ENCODE results near the gene ZNF664.

Gene ZNF664

DNA sequence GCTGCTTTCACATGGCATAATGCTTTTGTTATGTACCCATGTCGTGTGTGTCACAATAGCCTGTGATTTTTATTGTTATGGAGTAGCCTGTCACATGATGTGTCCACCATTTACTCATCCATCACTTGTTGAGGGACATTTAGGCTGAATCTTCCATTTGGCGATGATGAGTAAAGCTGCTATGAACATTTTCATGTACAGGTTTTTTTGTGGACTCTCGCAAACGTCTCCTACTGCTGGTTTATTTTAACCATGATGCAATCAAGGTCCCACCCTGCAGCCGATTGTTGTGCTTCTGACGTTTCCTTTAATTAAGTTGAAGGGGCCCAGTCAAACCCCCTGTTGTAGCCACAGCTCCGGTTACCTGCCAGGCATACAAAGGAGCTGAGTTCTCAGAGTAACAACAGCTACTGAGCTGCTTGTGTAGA lies 63.2 kb downstream of the ZNF664 start:
- DNase-seq, result no peak

DNA sequence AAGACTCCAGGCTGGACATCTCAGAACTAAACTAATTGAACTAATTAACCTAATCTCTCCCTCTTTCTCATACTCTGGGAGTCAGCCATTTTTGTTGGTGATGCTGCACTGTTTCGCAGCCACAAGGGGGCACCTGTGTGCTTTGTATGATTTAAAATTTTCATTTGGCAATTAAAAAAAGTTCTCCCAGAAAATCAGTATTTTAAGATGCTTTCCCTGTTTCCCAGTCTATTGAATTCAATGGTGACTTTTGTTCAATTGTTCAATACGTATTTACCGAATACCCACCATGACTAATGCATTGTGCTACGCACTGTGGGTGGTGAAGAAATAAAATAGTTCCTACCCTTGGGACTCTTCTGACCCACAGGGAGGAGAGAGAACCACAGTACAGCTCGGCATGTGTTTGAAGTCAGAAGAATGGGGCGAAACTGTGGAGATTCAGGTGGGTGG lies 63.7 kb downstream of the ZNF664 start:
- peak; percentile 51 for DNase-seq

DNA sequence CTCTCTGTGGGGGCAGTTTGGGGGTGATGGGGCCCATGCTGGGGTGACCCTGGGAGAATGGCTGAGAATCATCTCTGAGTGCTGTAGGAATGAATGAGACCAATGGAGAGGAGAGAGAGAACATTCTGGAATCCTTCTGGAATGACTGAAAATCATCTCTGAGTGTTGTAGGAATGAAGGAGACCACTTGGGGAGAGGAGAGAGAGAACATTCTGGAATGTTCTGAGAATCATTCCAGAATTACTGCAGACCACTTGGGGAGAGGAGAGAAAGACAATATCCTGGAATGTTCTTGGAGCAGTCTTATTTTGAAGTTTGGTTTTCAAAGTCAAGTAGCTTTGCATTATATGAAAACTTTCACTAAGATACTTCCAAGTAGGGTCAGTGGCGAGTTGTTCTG lies 64.3 kb downstream of the ZNF664 start:
- DNase-seq, result no peak

DNA sequence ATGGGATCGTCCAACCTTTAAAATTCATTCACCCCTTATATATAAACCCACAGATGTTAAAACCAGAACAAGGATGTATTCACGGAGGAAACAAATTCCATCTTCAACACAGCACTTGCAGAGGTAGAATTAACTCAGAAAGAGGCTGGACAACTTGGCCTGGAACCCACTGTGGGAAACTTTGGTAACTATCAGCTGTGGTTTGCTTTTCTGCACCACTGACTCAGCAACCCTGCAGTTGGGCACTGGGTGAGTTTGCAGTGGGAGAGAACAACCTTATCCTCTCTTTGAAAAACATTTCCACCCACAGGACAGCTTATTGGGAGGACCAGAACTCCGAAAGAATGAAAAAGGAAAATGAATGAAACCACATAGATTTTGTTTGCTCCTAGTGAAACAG lies 66.3 kb downstream of the ZNF664 start:
- no peak for DNase-seq

DNA sequence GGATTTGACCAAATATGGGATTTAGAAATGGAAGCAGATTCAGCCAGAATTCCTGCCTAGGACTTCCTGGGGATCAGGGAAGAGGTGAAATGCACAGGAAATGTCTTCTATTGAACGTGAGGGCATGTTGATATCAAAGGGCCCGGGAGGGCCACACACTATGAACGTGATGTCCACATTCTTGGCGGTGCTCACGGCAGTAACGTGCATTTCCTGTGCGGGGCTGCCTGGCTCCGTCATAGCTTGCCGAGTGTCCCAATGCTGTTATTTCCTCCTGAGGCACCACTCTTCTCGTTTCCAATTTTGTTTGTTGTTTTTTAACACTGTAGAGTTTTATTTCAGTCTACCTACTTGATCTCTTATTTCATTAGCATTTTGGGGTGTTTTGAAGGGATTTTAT lies 67.3 kb downstream of the ZNF664 start:
- DNase-seq, result no peak

DNA sequence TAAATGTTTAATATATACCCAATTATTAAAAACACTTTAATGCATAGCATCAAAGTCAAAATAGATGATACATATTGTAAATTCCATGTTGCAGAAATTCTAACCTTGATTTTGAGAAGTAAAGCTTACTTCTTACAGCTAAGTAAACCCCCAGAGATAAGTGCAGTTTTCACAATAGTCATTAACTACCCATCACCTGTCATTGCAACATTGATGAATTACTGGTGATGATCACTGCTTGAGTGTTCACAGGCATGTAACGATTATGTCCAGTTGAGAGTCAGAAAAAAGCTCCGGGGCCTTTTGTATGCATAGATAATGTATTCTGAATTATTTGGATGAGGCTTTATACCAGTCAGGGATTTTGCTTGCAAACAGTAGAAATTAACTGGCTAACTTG lies 67.7 kb downstream of the ZNF664 start:
- no peak for DNase-seq

DNA sequence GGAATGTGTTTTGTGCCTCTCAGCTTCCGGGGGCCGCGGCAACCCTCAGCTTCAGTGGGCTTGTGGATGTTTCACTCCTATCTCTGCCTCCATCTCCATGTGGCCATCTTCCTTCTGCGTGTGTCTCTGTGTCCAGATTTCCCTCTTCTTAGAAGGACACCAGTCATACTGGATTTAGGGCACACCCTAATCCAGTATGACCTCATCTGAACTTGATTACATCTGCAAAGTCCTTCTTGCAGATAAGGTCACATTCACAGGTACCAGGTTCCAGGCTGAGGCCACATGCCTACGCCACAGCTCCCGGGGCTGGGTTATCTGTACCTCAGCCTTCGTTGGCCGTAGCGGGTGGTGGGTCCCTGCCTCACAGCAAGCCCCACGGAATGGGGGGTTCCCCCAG lies 68.9 kb downstream of the ZNF664 start:
- DNase-seq, result no peak

DNA sequence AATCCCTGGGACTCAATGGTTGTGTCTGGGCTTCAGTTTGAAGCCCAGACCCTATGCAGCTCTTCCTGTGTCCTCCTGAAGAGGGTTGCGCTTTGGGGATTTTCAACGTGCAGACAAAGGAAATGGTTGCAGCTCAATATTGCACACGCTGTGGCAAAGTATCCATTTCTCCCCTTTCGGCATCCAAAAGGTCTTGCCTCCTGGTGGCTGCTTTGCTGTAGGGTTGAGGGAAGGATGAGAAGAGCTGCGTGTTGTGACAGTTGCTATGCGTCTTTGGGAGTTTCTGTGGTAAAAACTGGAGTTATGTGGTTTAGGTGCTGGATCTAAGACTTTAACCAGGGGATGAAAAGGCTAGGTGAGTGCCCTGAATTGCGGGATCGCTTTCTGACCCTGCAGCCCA lies 71.0 kb downstream of the ZNF664 start:
- DNase-seq, result no peak

DNA sequence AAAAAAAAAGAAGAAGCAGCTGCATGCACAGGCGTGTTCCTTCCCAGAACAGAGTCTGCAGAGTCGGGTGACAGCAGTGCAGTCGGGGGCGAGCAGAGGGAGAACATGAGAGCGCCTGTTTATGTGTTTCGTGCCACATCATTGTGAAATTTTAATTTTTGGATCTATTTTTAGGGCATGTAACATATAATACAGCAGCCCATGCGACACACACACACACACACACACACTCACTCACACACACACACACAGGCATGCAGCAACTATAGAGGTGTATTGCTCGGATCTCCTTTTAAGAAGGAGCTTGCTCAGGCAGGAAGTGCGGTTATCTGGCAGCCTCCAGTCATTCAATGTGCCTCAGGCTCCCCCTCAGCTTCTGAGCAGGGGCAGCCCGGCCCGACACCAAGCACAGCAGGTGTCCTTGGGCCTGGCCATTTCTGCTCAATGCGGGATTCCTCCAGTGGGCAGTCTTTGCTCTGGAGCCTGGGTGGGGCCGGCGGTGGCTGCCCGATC lies 71.8 kb downstream of the ZNF664 start:
- DNase-seq, result no peak

DNA sequence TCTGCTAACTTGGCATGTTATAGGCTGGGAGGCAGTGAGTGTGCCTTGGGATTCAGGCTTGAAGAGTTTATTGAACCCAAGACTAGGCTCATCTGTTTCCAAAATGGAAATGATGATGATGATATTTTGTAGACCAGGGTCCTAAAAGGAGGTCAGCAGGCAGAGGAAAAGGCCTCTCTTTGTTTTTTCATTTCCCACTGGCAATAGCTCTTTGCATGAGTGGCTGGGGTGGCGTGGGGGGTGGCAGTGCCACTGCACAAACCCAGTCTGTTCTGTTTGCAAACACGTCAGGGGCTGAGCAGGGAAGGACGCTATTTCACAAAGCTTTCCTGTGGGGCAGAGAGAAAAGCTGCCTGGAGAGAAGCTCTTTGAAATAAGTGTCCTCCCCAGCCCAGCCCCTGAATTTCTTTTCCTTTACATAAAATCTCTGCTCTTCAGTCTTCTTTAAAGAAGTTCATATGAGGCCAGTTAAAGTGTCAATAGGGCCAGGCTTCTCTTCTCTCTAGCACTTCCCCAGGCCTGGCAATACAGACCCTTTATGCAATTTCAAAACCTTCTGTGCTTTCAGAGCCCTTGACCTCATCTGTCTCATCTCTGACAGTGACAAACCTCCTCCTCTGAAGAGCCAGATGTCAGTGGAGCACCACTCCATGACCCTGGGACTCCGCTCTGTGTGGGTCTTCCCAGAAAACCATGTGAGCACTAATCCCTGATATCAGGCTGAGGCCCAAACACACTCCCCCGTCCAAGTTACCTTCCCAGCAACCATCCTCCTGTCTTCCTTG lies 72.8 kb downstream of the ZNF664 start:
- DNase-seq, result no peak

DNA sequence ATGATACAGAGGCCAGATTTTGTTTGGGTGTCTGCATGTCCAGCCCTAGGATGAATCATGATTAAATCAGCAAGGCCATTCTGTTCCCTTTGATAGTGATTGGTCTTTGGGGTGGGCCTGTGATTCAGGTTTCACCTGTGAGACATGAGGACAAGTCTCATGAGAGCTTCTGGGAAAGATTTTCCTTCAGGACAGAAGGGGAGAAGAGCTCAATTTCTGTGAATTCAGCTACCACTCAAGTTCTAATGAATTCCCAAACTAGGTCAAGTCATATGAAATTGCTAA lies 73.4 kb downstream of the ZNF664 start:
- no peak for DNase-seq

DNA sequence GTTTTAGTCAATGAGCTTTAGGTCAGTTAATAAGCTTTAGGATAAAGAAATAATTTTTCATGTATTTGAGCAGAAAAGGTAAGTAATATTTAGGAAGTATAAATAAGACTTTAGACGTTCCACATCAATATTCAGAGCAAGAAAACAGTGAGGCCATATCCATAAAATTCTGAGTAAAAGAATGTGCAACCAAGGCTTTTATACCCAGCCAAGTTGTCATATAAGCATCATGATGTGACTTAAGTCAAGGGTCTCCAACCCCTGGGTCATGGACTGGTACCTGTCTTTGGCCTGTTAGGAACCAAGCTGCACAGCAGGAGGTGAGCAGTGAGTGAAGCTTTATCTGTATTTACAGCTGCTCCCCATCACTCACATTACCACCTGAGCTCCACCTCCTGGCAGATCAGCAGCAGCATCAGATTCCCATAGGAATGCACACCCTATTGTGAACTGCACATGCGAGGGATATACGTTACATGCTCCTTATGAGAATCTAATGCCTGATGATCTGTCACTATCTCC lies 74.1 kb downstream of the ZNF664 start:
- no peak for DNase-seq

DNA sequence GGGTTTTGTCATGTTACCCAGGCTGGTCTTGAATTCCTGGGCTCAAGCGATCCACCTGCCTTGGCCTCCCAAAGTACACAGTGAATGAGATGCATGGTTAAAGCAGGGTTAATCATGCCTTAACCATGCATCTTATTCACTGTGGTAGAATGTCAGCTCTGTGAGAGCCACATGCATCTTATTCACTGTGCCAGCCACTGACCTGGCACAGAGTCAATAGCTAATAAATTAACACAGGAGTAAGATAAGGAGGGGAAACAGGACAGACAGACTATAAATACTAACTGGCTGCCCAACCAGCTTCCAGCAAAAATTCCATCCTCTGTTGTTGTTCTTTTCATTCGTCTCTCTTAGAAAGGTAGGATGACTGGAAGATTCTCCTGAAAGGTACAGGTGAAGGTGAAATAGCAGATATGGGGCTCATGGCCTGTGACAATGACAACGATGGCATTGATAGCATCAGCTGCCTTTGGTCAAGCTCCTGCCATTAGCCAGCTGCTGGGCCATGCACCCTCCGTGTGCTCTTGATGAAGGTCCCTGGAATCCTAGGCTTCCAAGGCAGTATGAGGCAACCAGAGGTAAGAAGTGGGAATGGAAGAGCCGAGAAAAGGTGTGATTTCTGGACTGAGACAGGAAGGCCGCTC lies 76.6 kb downstream of the ZNF664 start:
- DNase-seq, result no peak

DNA sequence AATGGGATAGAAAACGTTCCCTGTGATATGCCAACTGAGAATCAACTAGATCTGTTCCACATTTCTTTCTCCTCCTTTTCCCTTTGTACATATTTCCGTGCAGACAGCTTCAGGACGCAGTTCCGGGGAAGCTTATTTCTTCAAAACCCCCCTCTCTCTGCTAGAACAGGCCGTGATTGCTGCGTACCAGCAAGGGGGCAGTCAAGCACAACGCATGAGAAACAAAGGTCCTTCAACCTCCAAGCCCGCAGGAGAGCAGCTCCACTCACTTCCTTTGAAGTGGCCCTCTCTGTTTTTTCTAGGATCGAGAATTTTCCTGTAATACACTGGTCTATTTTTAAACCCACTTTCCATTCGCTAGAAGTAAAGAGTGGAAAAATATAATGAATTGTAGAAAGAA lies 80.8 kb downstream of the ZNF664 start:
- no peak for DNase-seq

DNA sequence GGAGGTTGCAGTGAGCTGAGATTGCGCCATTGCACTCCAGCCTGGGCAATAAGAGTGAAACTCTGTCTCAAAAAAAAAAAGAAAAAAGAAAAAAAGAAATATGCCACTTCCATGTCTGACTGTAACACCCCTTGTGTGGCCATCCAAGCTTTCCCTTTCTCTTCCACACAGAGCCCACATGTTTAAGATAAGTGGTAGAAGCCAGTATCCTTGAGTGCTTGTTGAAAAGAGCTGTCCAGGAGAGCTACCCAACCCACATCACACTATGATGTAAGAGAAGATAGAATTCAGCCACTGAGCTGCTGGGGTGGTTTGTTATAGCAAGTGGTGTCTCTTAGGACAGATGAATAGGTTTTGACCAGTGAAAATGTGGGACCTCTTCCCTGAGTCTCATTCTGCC lies 82.1 kb downstream of the ZNF664 start:
- DNase-seq, result no peak

DNA sequence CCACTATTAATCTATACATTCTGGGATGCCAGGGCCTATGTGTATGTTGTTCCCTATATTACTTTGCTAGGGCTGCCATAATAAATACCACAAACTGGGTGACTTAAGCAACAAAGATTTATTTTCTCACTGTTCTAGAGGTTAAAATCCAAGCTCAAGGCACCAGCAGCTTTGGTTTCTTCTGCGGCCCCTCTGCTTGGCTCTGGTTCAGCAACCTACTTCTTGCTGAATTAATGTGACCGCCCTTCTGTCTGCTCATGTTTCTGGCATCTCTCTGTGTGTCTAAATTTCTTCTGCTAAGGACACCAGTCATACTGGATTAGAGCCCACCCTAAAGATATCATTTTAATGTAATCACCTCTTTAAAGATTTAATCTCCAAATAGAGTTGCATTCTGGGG lies 84.7 kb downstream of the ZNF664 start:
- no peak for DNase-seq

DNA sequence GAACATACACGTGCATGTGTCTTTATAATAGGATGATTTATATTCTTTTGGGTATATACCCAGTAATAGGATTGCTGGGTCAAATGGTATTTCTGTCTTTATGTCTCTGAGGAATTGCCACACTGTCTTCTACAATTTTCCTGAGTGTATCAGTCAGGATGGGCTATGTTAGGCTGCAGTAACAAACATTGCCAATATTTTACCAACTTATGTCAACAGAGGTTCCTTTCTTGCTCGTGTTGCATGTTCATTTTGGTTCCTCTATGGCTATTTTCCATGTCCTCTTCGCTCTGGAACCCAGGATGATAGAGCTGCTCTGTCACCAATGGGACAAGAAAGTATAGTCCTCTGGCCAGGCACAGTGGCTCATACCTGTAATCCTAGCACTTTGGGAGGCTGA lies 86.7 kb downstream of the ZNF664 start:
- no peak for DNase-seq
